Hepatocyte (in vitro differentiated cells): Measurements from ENCODE around the gene C16orf92. TPM values are rescaled to one million over a fixed set of nuclear protein-coding genes. Genes with fewer than 3 reads are reported as not detected.

ENCODE experiments used
- DNase-seq: peaks from one replicate; pipeline ENCODE4 v3.0.0-alpha.2; 2016; ENCODE audit warnings: low spot score
- H2AFZ ChIP-seq: fragments of 200-600 bp; sonication (generic); 2 replicates; pipeline ENCODE4 v1.6.0; 2016; ENCODE audit warnings: antibody characterized with exemption, mild to moderate bottlenecking
- H3K27ac ChIP-seq: fragments of 200-600 bp; sonication (generic); 2 replicates; pipeline ENCODE4 v1.5.1; 2016; ENCODE audit warnings: mild to moderate bottlenecking
- H3K27me3 ChIP-seq: fragments of 200-600 bp; sonication (generic); 2 replicates; pipeline ENCODE4 v1.6.1; 2016
- H3K36me3 ChIP-seq: fragments of 200-600 bp; sonication (generic); replicated peaks from 2 replicates; pipeline ENCODE4 v1.5.1; 2016; ENCODE audit warnings: low read depth; ENCODE audit not compliant: insufficient read depth
- H3K4me1 ChIP-seq: fragments of 200-600 bp; sonication (generic); 2 replicates; pipeline ENCODE4 v1.5.1; 2016; ENCODE audit warnings: mild to moderate bottlenecking, moderate library complexity; ENCODE audit not compliant: insufficient read depth
- H3K4me2 ChIP-seq: fragments of 200-600 bp; sonication (generic); 2 replicates; pipeline ENCODE4 v1.6.0; 2016
- H3K4me3 ChIP-seq: fragments of 200-600 bp; sonication (generic); 2 replicates; pipeline ENCODE4 v1.5.1; 2016; ENCODE audit warnings: mild to moderate bottlenecking
- H3K79me2 ChIP-seq: fragments of 200-600 bp; sonication (generic); 2 replicates; pipeline ENCODE4 v1.6.0; 2017; ENCODE audit warnings: mild to moderate bottlenecking
- H3K9me2 ChIP-seq: fragments of 200-600 bp; sonication (generic); replicated peaks from 2 replicates; pipeline ENCODE4 v1.6.0; 2017; ENCODE audit warnings: mild to moderate bottlenecking; ENCODE audit not compliant: insufficient read depth
- H3K9me3 ChIP-seq: fragments of 200-600 bp; sonication (generic); 2 replicates; pipeline ENCODE4 v1.5.1; 2016; ENCODE audit warnings: low read depth, mild to moderate bottlenecking
- H4K20me1 ChIP-seq: fragments of 200-600 bp; sonication (generic); 2 replicates; pipeline ENCODE4 v1.6.0; 2016; ENCODE audit warnings: mild to moderate bottlenecking; ENCODE audit not compliant: insufficient read depth, poor library complexity, severe bottlenecking
- CTCF ChIP-seq: fragments of 200-600 bp; sonication (generic); IDR thresholded peaks from 2 replicates; pipeline ENCODE4 v1.5.1; 2016; ENCODE audit warnings: antibody characterized with exemption, mild to moderate bottlenecking; ENCODE audit not compliant: poor library complexity
- EZH2 ChIP-seq: fragments of 200-600 bp; sonication (generic); IDR thresholded peaks from 2 replicates; pipeline ENCODE4 v1.6.1; 2016; ENCODE audit warnings: antibody characterized with exemption, mild to moderate bottlenecking, borderline replicate concordance
- EZH2phosphoT487 ChIP-seq: fragments of 200-600 bp; sonication (generic); IDR thresholded peaks from one replicate; pipeline ENCODE4 v1.6.1; 2018; ENCODE audit warnings: antibody characterized with exemption, mild to moderate bottlenecking, low read depth, moderate library complexity; ENCODE audit not compliant: unreplicated experiment, severe bottlenecking
- WGBS: methylation state at CpG from one replicate; pipeline ENCODE4 v1.1.6; 2016; ENCODE audit warnings: low lambda C conversion rate; ENCODE audit errors: missing lambda C conversion rate; 5-methylcytosine and 5-hydroxymethylcytosine counted together
- polyA plus RNA-seq: library from polyadenylated mRNA; unstranded; fragments of >200 nt; fragmentation: Nextera tagmentation; extraction: Ambion mirVana; gene quantifications from 2 replicates; pipeline ENCODE4 v1.2.1, GENCODE V29; 2016
- total RNA-seq: library from RNA; depleted of rRNA; stranded (reverse); fragments of >200 nt; gene quantifications from 2 replicates; pipeline ENCODE4 v1.2.3, GENCODE V29; 2014

C16orf92 gene
- total and polyA plus RNA-seq, 2 experiments from 2014 or later = not detected

DNA sequence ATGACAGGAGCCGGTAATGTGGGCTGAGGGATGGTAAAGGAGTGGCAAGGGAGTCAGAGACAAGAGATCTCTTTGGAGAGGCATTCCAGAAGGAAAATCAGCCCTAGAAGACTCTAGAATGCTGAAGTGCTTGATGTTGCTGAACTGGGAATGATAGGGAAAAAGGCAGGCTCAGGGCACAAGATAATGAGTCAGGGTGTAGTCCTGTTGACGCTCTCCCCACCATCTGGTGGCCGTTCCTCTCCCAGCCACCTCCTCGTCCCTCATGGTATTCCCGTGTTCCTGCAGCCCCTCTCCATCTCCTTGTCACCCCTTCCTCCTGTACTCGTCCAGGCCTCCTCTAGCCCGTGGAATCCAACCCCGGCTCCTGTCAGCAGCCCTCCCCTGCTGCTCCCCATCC is 31.5 kb downstream of the C16orf92 start:
- no peak for DNase-seq
- Histone ChIP-seq H4K20me1 (no peaks in the 10 kb centered on the region), H3K36me3 (no peaks in the 10 kb centered on the region), H3K79me2 (no peaks in the 10 kb centered on the region), H3K27ac (no peak overlapping the region), H3K4me2 (peak overlapping the region; percentile 87), H3K27me3 (no peaks in the 10 kb centered on the region), H3K4me1 (peaks cover 6% of the 10 kb centered on the region), H3K4me3 (no peak overlapping the region), H3K9me3 (no peaks in the 10 kb centered on the region), H3K9me2 (no peaks in the 10 kb centered on the region), H2AFZ (no peak overlapping the region)
- TF ChIP-seq EZH2 = no peak
- no peak for TF ChIP-seq EZH2phosphoT487
- TF ChIP-seq CTCF = no peak
- WGBS = 73% methylated on average over 8 of the region's 8 CpGs

DNA sequence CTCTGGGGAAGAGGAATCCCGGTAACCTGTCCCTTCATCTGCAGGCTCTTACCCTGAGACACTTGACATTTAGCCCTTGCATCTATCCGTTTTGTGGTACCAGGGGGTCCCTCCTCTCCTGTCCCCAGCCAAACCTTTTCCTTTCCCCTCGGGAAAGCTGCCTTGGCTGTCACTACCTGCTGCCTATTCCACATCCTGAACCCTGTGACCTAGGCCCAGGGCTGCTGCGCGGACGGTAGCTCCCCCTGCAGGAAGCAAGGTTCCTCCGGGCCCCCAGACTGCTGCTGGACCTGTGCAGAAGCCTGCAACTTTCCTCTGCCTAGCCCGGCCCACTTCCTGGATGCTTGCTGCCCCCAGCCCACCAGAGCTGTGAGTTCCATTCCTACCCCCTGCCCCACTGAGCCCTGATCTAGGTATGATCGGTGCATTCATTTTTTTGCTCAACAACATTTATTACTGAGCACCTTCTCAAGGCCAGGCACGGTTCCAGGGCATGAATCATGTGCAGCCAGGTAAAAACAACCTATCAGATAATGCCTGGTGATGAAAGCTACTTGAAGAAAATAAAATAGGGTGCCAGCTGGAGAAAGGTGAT is 32.1 kb downstream of the C16orf92 start:
- H3K27me3 ChIP-seq = no peaks in the 10 kb centered on the region
- H3K36me3 ChIP-seq = no peaks in the 10 kb centered on the region
- peaks cover 6% of the 10 kb centered on the region for H3K4me1 ChIP-seq
- 31% methylated on average over 10 of the region's 10 CpGs for WGBS
- H3K9me3 ChIP-seq = no peaks in the 10 kb centered on the region
- no peaks in the 10 kb centered on the region for H4K20me1 ChIP-seq
- H3K79me2 ChIP-seq = no peaks in the 10 kb centered on the region
- no peak overlapping the region for H3K4me3 ChIP-seq
- TF ChIP-seq CTCF (peak; percentile 40), EZH2 (no peak)
- DNase-seq = no peak
- H3K27ac ChIP-seq = no peak overlapping the region
- no peaks in the 10 kb centered on the region for H3K9me2 ChIP-seq
- H2AFZ ChIP-seq = no peak overlapping the region
- H3K4me2 ChIP-seq = no peak overlapping the region

DNA sequence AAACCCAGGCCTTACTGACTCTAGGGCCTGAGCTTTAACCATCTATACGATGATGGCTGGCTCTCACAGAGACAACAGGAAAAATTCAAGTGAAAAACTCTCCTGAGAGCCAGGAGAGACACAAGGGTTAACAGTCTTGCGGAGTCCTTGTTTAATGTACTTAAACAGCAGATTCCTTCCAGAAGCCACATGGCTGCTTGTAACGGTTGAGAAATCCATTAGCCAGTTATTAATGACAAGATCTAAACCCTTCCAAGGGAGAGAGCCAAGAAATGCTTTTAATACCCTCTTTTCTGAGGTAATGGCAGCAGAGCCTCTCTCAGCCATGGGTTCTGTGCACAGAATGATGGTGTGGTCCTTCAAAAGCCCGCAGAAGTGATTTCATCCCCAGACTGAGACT is 37.3 kb downstream of the C16orf92 start:
- H3K4me3 ChIP-seq = no peak overlapping the region
- H3K79me2 ChIP-seq = peaks cover 6% of the 10 kb centered on the region
- H3K27me3 ChIP-seq = no peaks in the 10 kb centered on the region
- no peak for DNase-seq
- no peak overlapping the region for H2AFZ ChIP-seq
- peak overlapping the region; percentile 69 for H3K27ac ChIP-seq
- no peaks in the 10 kb centered on the region for H3K9me3 ChIP-seq
- peak overlapping the region; percentile 47 for H3K4me2 ChIP-seq
- H3K9me2 ChIP-seq = no peaks in the 10 kb centered on the region
- TF ChIP-seq EZH2 = no peak
- no peak for TF ChIP-seq CTCF
- TF ChIP-seq EZH2phosphoT487 = no peak
- no peaks in the 10 kb centered on the region for H3K36me3 ChIP-seq
- no peaks in the 10 kb centered on the region for H4K20me1 ChIP-seq
- WGBS = 50% methylated on average over 4 of the region's 4 CpGs
- peaks cover 19% of the 10 kb centered on the region for H3K4me1 ChIP-seq
